ENCODE measurements around the gene BEST3.

- TF ChIP-seq POLR2A (IDR thresholded peaks at IDR 0.05), result no peak
- no peak for TF ChIP-seq CTCF (IDR thresholded peaks at IDR 0.05)
Observed at GRCh38 chr12:69684466-69684865, 14.6 kb downstream of the BEST3 start.

Data from adrenal gland (tissue), 5 donors.